Hematopoietic multipotent progenitor cell (in vitro differentiated cells): ENCODE measurements around the gene CYGB. TPM values are rescaled to one million over a fixed set of nuclear protein-coding genes. Genes with fewer than 3 reads are reported as not detected.

Source experiments
- DNase-seq, 3 donors: peaks; one replicate each; pipeline ENCODE4 v3.0.0-alpha.2; 2011 to 2015; ENCODE audit warnings: low read depth in 2 of 3, low spot score in 2 of 3
- total RNA-seq: library from RNA; depleted of rRNA; stranded (reverse); fragments of >200 nt; gene quantifications from one replicate; pipeline ENCODE4 v1.2.3, GENCODE V29; 2012

CYGB gene
- total RNA-seq, 1 donor, result 1.1 TPM

- no peak for DNase-seq
Observed at GRCh38 chr17:76551685-76552084, 14.2 kb upstream of the CYGB start.

- peak in 1 of 3 donors; percentile 20 for DNase-seq
Observed at GRCh38 chr17:76550712-76551615, 13.5 kb upstream of the CYGB start.

DNA sequence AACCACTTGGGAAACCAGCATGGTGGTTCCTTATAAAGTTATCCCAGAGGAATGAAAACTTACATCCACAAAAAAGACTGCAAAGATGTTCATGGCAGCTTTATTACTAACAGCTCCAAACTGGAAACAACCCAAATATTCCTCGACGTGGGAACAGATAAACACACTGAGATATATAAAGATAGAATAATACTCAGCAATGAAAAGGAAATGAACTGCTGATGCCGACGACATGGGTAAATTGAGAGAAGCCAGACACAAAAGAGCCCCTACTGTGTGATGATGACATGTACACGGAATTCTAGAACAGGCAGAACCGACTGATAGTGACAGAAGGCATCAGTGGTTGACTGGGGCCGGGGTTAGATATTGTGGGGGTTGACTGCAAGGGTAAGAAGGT is 12.0 kb upstream of the CYGB start:
- no peak for DNase-seq

DNA sequence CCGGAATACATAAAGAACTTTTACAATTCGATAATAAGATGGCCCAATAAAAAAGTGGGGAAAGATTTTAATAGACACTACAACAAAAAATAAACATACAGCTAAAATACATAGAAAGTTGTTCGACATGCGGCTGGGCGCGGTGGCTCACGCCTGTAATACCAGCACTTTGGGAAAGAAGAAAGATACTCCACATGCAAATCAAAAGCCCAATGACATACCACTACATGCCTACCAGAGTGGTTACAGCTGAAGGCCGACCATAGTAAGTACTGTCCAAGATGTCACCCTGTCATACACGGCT is 11.7 kb upstream of the CYGB start:
- DNase-seq, result no peak

- DNase-seq, result no peak
Observed at GRCh38 chr17:76548378-76549214, 11.1 kb upstream of the CYGB start.

GRCh38 chr17:76547642-76548202 is 10.2 kb upstream of the CYGB start:
- DNase-seq, result no peak

GRCh38 chr17:76547183-76547641 is 9.7 kb upstream of the CYGB start:
- DNase-seq, result peak in 2 of 3 donors; percentile 86 to 94

GRCh38 chr17:76546556-76547182 is 9.2 kb upstream of the CYGB start:
- DNase-seq, result peak in 1 of 3 donors; percentile 20

DNA sequence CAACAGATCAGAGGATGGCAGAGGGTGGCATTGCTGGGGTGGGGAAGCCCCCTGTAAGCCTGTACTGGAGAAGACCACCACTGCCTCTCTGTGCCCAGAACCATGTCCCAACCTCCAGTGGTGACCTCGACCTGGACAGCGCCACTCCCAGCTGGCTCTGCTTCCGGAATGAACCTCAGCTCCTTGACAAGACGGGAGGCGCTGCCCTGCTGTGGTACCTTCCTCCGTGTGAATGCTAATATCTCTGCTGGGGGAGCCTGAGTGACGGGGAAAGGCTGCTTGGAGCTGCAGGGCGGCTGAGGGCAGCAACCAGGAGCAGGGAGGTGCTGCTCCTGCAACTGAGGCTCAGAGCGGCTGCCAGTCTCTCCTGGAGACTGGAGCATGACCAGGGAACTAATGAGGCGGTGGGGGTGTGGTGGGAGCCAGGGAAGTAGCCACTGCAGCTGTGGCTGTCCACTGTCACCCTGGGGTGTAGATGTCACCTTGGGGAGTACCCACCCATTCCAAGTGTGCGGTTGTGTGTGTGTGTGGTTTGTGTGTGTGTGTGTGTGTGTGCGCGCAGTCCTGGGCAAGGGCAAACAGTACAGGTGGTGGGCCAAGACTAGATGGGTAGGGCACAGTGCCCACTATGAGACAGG is 8.5 kb upstream of the CYGB start:
- no peak for DNase-seq

GRCh38 chr17:76544546-76545365 is 7.2 kb upstream of the CYGB start:
- DNase-seq, result no peak

- no peak for DNase-seq
Observed at GRCh38 chr17:76543826-76544545, 6.5 kb upstream of the CYGB start.

DNA sequence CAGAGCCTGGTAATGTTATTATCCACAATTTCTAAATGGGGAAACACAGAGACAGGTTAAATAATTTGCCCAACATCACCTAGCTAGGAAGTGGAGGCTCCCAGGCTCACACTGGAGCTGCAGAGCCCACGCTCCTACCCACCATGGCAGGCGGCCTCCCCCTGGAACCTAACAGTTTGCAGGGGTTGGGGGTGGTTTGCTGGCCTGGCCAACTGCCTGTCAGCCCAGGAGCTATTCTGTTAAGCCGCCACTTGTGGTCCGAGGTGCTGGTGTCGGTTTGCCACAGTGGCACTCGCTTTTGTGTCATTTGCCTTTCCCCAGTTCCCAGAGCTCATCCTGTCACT is 5.9 kb upstream of the CYGB start:
- no peak for DNase-seq

DNA sequence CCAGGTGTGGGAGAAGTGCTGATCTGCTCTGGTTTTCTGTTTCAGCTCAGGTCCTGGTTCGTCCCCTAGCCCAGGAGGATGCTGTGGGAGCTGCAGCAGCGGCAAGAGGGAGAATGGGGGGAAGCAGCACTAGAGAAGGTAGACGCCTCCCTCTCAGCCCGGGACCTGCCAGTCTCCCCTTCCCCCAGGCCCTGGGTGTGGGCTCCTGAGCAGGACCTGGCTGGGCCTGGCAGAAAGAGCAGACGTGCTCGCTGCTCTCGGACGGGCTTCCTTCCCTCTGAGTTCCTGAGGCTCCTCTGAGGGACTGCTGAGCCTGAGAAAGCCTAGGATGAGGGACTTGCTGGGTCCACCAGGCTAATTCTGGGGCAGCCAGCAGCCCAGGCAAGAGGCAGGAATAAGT is 5.5 kb upstream of the CYGB start:
- no peak for DNase-seq

- DNase-seq, result no peak
Observed at GRCh38 chr17:76542566-76542971, 5.1 kb upstream of the CYGB start.

DNA sequence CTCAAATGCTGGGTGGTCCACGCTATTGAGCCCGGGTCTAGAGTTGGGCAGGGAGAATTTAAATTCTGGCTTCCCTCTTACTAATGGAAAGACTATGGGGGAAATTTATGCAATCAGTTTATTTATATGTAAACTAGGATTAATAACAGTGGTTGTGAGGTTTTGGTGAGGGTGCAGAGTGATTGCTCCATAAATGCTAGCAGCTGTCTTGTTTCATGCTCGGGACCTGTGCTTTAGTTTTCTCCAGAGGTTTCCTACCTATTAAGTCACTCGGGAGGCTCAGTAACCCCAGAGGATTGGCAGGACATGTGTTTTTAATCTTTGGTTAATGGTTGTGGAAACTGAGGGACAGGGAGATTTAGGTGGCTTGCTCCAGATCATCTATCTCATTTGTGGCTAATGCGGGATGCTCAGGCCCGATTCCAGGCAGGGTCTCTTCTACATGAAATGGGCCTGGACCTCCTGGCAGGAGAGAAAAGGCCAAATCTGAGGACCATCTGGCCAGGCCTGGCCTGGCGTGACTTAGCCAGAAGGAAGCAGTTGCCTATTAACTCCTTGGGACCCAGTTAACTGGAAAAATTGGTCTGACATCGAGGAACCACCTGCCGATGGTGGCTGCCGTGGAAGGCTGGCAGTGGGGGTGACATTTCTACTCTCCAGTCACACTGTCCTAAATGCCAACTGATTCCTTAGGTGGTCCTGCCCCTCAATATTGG is 4.4 kb upstream of the CYGB start:
- DNase-seq, result no peak

- DNase-seq, result peak in 2 of 3 donors; percentile 84 to 90
Observed at GRCh38 chr17:76540381-76541300, 3.1 kb upstream of the CYGB start.

DNA sequence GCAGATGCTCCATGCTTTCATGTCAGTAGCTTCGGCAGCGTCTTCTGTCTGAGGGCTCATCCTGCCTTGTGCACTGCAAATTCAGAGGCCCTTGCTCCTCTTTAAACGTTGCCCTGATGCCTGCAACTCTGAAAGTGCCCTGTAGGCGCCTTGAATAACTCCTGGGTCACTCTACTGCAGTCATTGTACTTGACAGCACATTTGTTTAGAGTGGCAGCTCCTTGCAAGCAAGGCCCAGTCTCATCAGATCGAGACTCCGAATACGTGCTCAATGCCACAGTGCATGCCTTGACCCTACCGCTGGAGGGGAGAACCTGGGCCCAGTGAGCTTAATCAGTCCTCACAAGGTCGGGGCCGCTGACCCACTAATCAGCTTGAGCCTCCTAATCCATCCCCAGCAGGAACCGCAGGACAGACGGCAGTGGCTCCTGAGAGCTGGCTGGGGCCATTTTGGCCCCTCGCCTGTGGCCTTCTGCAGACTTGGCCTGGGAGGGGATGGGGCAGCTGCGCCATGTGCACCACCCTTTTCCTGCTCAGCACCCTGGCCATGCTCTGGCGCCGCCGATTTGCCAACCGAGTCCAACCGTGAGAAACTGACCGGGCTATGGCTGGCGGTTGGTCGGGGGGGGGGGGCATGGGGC is 2.2 kb upstream of the CYGB start, which contains the start of gene PRCD:
Gene PRCD (plus strand): TSS at position 414 of the 641 bp plus-strand sequence. CDS start 98 bp downstream, at position 512.
- DNase-seq, result peak in 1 of 3 donors; percentile 23
